GM18526 (cell line): ENCODE data around the gene HSPA9.
A peak's percentile ranks its signal among the peaks of the same experiment; 100 is the strongest.

Source experiments
- POLR2A ChIP-seq: IDR thresholded peaks from 3 replicates; pipeline ENCODE4 v1.6.1; 2011; ENCODE audit not compliant: insufficient read length; ENCODE audit errors: extremely low read depth

The HSPA9 gene

GRCh38 chr5:138553437-138554095 lies 21.6 kb downstream of the HSPA9 start:
- no peak for TF ChIP-seq POLR2A

GRCh38 chr5:138552657-138553056 lies 22.5 kb downstream of the HSPA9 start:
- no peak for TF ChIP-seq POLR2A

GRCh38 chr5:138549414-138549813 lies 25.8 kb downstream of the HSPA9 start:
- TF ChIP-seq POLR2A, result no peak

- no peak for TF ChIP-seq POLR2A
Measured at GRCh38 chr5:138545919-138546562, 29.2 kb downstream of the HSPA9 start.

GRCh38 chr5:138544181-138545134 lies 30.7 kb downstream of the HSPA9 start:
- no peak for TF ChIP-seq POLR2A

- no peak for TF ChIP-seq POLR2A
Measured at GRCh38 chr5:138543730-138544104, 31.5 kb downstream of the HSPA9 start.

GRCh38 chr5:138542956-138543729 lies 32.1 kb downstream of the HSPA9 start, which contains the start of gene ETF1:
Gene ETF1, minus strand, starts transcription at chr5:138543236. Its CDS starts 318 bp downstream, at chr5:138542918.
- TF ChIP-seq POLR2A, result peak; percentile 40

GRCh38 chr5:138542180-138542955 lies 32.8 kb downstream of the HSPA9 start:
- TF ChIP-seq POLR2A, result no peak

- no peak for TF ChIP-seq POLR2A
Measured at GRCh38 chr5:138541511-138542179, 33.6 kb downstream of the HSPA9 start.

- no peak for TF ChIP-seq POLR2A
Measured at GRCh38 chr5:138539791-138540190, 35.4 kb downstream of the HSPA9 start.

GRCh38 chr5:138538943-138539627 lies 36.1 kb downstream of the HSPA9 start:
- no peak for TF ChIP-seq POLR2A

GRCh38 chr5:138536665-138537315 lies 38.4 kb downstream of the HSPA9 start:
- no peak for TF ChIP-seq POLR2A

GRCh38 chr5:138536215-138536614 lies 39.0 kb downstream of the HSPA9 start:
- TF ChIP-seq POLR2A, result no peak
